ENCODE data around the gene NUCB1. TPM values are rescaled to one million over a fixed set of nuclear protein-coding genes. Genes with fewer than 3 reads are reported as not detected.

NUCB1 gene
- total and polyA plus RNA-seq, 9 of the 15 experiments (the other 6 are each of a cell fraction or from before 2014, with no cell fraction given) = 3.1 to 153 (median 71.7) TPM

GRCh38 chr19:48900477-48901406 lies 630 bp downstream of the NUCB1 start (continued):
- TF ChIP-seq, protein P1, sequence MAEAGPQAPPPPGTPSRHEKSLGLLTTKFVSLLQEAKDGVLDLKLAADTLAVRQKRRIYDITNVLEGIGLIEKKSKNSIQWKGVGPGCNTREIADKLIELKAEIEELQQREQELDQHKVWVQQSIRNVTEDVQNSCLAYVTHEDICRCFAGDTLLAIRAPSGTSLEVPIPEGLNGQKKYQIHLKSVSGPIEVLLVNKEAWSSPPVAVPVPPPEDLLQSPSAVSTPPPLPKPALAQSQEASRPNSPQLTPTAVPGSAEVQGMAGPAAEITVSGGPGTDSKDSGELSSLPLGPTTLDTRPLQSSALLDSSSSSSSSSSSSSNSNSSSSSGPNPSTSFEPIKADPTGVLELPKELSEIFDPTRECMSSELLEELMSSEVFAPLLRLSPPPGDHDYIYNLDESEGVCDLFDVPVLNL (CRISPR knock-in tag; IDR thresholded peaks at IDR 0.05; ENCODE audit: low read depth) = no peak
- TF ChIP-seq, protein P2, sequence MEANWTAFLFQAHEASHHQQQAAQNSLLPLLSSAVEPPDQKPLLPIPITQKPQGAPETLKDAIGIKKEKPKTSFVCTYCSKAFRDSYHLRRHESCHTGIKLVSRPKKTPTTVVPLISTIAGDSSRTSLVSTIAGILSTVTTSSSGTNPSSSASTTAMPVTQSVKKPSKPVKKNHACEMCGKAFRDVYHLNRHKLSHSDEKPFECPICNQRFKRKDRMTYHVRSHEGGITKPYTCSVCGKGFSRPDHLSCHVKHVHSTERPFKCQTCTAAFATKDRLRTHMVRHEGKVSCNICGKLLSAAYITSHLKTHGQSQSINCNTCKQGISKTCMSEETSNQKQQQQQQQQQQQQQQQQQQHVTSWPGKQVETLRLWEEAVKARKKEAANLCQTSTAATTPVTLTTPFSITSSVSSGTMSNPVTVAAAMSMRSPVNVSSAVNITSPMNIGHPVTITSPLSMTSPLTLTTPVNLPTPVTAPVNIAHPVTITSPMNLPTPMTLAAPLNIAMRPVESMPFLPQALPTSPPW (CRISPR knock-in tag; IDR thresholded peaks at IDR 0.05) = peak; percentile 50; the same call in 1 of the 2 replicates
- TF ChIP-seq, protein P3, sequence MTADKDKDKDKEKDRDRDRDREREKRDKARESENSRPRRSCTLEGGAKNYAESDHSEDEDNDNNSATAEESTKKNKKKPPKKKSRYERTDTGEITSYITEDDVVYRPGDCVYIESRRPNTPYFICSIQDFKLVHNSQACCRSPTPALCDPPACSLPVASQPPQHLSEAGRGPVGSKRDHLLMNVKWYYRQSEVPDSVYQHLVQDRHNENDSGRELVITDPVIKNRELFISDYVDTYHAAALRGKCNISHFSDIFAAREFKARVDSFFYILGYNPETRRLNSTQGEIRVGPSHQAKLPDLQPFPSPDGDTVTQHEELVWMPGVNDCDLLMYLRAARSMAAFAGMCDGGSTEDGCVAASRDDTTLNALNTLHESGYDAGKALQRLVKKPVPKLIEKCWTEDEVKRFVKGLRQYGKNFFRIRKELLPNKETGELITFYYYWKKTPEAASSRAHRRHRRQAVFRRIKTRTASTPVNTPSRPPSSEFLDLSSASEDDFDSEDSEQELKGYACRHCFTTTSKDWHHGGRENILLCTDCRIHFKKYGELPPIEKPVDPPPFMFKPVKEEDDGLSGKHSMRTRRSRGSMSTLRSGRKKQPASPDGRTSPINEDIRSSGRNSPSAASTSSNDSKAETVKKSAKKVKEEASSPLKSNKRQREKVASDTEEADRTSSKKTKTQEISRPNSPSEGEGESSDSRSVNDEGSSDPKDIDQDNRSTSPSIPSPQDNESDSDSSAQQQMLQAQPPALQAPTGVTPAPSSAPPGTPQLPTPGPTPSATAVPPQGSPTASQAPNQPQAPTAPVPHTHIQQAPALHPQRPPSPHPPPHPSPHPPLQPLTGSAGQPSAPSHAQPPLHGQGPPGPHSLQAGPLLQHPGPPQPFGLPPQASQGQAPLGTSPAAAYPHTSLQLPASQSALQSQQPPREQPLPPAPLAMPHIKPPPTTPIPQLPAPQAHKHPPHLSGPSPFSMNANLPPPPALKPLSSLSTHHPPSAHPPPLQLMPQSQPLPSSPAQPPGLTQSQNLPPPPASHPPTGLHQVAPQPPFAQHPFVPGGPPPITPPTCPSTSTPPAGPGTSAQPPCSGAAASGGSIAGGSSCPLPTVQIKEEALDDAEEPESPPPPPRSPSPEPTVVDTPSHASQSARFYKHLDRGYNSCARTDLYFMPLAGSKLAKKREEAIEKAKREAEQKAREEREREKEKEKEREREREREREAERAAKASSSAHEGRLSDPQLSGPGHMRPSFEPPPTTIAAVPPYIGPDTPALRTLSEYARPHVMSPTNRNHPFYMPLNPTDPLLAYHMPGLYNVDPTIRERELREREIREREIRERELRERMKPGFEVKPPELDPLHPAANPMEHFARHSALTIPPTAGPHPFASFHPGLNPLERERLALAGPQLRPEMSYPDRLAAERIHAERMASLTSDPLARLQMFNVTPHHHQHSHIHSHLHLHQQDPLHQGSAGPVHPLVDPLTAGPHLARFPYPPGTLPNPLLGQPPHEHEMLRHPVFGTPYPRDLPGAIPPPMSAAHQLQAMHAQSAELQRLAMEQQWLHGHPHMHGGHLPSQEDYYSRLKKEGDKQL (CRISPR knock-in tag; IDR thresholded peaks at IDR 0.05; ENCODE audit: borderline replicate concordance) = 0 out of 2 replicates have a peak, but pooled peaks have one; percentile 74
- TF ChIP-seq ESRRA (IDR thresholded peaks at IDR 0.05; ENCODE audit: borderline replicate concordance, low read depth) (no peak), E2F3 (CRISPR knock-in tag; IDR thresholded peaks at IDR 0.05) (no peak), C11orf30 (IDR thresholded peaks at IDR 0.05; ENCODE audit: low read depth) (no peak), PHTF2 (CRISPR knock-in tag; IDR thresholded peaks at IDR 0.05) (peak; percentile 83; the same call in 1 of the 2 replicates), SMAD1 (IDR thresholded peaks at IDR 0.05; ENCODE audit: low read depth, low read length, partially characterized antibody) (peak; percentile 38), CHAMP1 (IDR thresholded peaks at IDR 0.05) (no peak), ASH1L (IDR thresholded peaks at IDR 0.05; ENCODE audit: borderline replicate concordance, low read depth, partially characterized antibody) (peak; percentile 44), ILF3 (IDR thresholded peaks at IDR 0.05; ENCODE audit: borderline replicate concordance) (no peak), GATA2 (CRISPR knock-in tag; IDR thresholded peaks at IDR 0.05) (no peak), CHD1 (IDR thresholded peaks at IDR 0.05; ENCODE audit: low read length) (peak; percentile 73)
- TF ChIP-seq, protein P4, sequence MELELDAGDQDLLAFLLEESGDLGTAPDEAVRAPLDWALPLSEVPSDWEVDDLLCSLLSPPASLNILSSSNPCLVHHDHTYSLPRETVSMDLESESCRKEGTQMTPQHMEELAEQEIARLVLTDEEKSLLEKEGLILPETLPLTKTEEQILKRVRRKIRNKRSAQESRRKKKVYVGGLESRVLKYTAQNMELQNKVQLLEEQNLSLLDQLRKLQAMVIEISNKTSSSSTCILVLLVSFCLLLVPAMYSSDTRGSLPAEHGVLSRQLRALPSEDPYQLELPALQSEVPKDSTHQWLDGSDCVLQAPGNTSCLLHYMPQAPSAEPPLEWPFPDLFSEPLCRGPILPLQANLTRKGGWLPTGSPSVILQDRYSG (tag; conservative IDR thresholded peaks at IDR 0.05; ENCODE audit: low read depth) = no peak
